ACC112 (cell line): ENCODE data around the gene F2RL1.
"Not testable (repeated sequence)": the region's sequence is repeated elsewhere in the genome, so short reads cannot be mapped to it uniquely, and the experiment has no call there.

Experiments
- H2AFZ ChIP-seq: fragments of 200-600 bp; sonication (generic); one replicate; pipeline ENCODE4 v1.6.0; 2017; ENCODE audit warnings: antibody characterized with exemption, low read length; ENCODE audit not compliant: unreplicated experiment
- H3K27ac ChIP-seq: fragments of 200-600 bp; sonication (generic); 2 replicates; pipeline ENCODE4 v1.5.1; 2014; ENCODE audit warnings: low read depth, mild to moderate bottlenecking, antibody characterized with exemption, low read length, moderate library complexity
- H3K27me3 ChIP-seq: fragments of 200-600 bp; sonication (generic); 2 replicates; pipeline ENCODE4 v1.6.1; 2014; ENCODE audit warnings: mild to moderate bottlenecking, antibody characterized with exemption, low read length, moderate library complexity, mixed read lengths; ENCODE audit not compliant: insufficient read depth
- H3K36me3 ChIP-seq: fragments of 200-600 bp; sonication (generic); 2 replicates; pipeline ENCODE4 v1.6.1; 2016; ENCODE audit warnings: mild to moderate bottlenecking, antibody characterized with exemption, low read length, moderate library complexity, mixed read lengths; ENCODE audit not compliant: insufficient read depth
- H3K4me1 ChIP-seq: fragments of 200-600 bp; sonication (generic); one replicate; pipeline ENCODE4 v1.6.1; 2016; ENCODE audit warnings: low read length, mixed read lengths; ENCODE audit not compliant: insufficient read depth, unreplicated experiment, control insufficient read depth
- H3K4me3 ChIP-seq: fragments of 200-600 bp; sonication (generic); 2 replicates; pipeline ENCODE4 v1.5.1; 2014; ENCODE audit warnings: mild to moderate bottlenecking, low read depth, low read length
- H3K79me2 ChIP-seq: fragments of 200-600 bp; sonication (generic); one replicate; pipeline ENCODE4 v1.6.0; 2016; ENCODE audit warnings: low read length; ENCODE audit not compliant: control insufficient read depth, unreplicated experiment, insufficient read depth

F2RL1 gene

DNA sequence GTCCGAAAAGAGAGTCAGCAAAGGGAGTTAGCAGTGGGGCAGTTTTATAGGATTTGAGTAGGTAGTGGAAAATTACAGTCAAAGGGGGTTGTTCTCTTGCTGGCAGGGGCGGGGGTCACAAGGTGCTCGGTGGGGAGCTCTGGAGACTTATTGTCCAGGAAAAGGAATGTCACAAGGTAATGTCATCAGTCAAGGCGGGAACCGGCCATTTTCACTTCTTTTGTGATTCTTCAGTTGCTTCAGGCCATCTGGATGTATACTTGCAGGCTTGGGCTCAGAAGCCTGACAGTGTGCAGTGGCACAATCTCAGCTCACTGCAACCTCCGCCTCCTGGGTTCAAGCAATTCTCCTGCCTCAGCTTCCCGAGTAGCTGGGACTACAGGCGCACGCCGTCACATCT, 29.6 kb upstream of the F2RL1 start:
- not testable (repeated sequence) for H3K4me3 ChIP-seq, H3K27me3 ChIP-seq, H3K36me3 ChIP-seq, H2AFZ ChIP-seq, H3K79me2 ChIP-seq
- peak overlapping the region; percentile 98 for H3K27ac ChIP-seq
- H3K4me1 ChIP-seq: peaks cover 54% of the 10 kb centered on the region

DNA sequence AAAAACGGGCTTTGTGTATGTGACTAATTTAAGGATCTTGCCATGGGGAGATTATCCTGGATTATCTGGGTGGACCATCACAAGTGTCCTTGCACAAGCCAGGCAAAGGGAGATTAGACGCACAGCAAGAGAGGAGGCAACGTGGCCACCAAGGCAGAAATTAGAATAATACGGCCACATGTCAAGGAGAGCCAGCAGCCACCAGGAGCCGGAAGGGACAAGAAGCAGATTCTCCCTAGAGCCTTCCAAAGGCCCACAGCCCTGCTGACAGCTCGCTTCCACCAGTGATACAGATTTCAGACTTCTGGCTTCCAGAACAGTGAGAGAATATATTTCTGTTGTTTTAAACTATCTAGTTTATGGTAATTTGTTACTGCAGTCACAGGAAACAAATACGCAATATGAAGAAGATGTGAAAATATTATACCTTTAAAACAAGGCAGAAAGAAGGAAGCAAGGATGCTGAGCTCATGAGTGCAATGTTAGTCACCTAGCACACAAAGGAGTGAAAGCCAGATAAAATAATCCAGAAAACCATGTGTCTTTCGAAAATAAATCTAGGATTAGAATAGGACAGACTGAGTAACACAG, 28.7 kb upstream of the F2RL1 start:
- Histone ChIP-seq H3K4me3 (peak overlapping the region; percentile 28; the same call in 1 of the 2 replicates), H3K36me3 (no peaks in the 10 kb centered on the region), H3K79me2 (no peaks in the 10 kb centered on the region), H2AFZ (peak overlapping the region; percentile 33), H3K27ac (peak overlapping the region; percentile 98), H3K27me3 (no peaks in the 10 kb centered on the region), H3K4me1 (peaks cover 57% of the 10 kb centered on the region)

DNA sequence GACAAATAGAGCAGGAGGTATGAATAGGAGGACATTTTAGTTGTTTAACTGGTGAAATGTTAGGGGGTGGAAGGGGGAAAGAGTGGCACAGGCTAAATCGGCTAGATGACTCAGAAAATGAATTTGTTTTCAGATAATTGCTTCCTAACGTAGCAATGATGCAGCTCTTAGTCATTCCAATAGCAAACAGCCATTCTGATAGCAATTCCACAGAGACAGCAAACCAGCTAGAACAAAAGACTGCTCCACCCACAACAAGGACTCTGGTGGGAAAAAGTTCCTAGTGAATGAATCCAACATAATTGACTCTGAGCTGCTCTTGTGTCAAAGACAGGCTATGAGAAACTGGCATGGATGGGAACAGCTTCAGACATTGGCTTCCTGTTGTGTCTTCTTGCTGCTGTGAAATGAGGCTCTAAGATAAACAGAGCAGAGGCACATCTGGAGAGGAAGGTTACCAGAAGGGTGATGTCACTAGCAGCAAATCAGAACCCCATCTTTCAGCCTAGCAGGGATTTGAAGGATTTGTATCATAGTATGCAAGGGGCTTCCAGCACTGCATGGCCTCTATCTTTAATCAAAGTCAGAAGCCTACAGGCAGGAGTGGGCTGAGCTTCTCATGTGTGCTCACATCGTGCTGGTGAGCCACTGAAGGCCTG, 28.1 kb upstream of the F2RL1 start:
- no peaks in the 10 kb centered on the region for H3K79me2 ChIP-seq
- H3K27ac ChIP-seq: peak overlapping the region; percentile 98
- H3K27me3 ChIP-seq: no peaks in the 10 kb centered on the region
- peak overlapping the region; percentile 33 for H2AFZ ChIP-seq
- H3K4me1 ChIP-seq: peaks cover 50% of the 10 kb centered on the region
- H3K4me3 ChIP-seq: peak overlapping the region; percentile 28; the same call in 1 of the 2 replicates
- H3K36me3 ChIP-seq: no peaks in the 10 kb centered on the region

DNA sequence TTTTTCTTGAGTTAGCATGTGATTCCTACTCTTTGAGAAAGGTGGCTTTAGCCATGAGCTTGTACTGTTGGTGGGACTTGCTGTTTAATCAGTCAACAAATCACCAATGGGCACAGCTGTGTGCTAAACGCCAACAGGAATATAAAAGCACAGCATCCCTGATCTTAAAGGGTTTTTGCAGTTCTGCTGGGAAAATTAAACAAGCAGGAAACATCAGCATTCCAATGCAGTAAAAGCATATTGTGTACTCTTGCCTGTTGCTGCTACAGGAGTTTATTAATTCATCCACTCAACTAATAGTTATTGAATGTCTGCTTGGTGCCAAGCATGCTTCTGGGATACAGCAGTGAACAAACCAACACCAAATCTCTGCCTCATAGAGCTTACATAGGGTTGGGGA, 27.4 kb upstream of the F2RL1 start:
- H3K79me2 ChIP-seq: no peaks in the 10 kb centered on the region
- H2AFZ ChIP-seq: peak overlapping the region; percentile 23
- peak overlapping the region; percentile 98 for H3K27ac ChIP-seq
- peak overlapping the region; percentile 14; the same call in 1 of the 2 replicates for H3K4me3 ChIP-seq
- H3K27me3 ChIP-seq: no peaks in the 10 kb centered on the region
- no peaks in the 10 kb centered on the region for H3K36me3 ChIP-seq
- peaks cover 49% of the 10 kb centered on the region for H3K4me1 ChIP-seq

DNA sequence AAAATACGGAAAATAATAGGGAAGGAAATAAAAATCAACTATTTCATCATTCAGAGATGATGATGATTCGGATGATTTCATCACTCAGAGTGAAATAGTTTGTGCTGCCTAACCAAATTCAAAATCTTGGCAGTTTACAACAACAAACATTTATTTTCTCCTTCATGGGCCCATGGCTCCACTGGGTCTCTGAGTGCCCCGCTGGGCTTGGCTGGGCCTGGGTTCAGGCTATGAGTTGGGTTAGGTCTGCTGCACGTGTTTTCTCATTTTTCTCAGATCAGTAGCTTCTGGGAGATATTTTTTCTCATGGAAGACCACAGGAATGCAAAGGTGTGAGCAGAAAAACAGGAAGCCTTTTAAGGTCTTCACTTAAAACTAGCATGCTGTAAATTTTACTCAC, 24.0 kb upstream of the F2RL1 start:
- no peaks in the 10 kb centered on the region for H3K27me3 ChIP-seq
- no peak overlapping the region for H3K4me3 ChIP-seq
- H2AFZ ChIP-seq: no peak overlapping the region
- no peaks in the 10 kb centered on the region for H3K79me2 ChIP-seq
- H3K4me1 ChIP-seq: peaks cover 27% of the 10 kb centered on the region
- H3K36me3 ChIP-seq: no peaks in the 10 kb centered on the region
- H3K27ac ChIP-seq: peak overlapping the region; percentile 57

DNA sequence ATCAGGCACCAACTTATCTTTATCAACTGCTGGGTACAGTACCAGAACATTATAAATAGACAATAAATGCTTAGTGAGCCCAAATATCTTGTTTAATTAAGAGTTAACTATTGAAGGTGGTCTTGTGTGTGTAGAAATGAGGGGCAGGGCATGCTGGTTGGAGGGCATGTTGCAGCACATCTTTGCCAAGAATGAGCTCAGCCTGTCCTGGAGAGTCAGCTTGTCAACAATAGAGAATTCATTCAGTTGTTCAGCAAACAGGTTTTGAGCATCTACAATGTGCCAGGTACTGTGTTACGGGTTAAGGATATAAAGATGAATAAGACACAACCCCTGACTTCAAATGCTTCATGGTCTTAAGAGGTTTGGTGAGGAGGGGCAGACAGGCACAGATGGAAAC, 19.2 kb upstream of the F2RL1 start:
- Histone ChIP-seq H3K4me3 (no peak overlapping the region), H3K27ac (no peak overlapping the region), H3K79me2 (no peaks in the 10 kb centered on the region), H3K36me3 (no peaks in the 10 kb centered on the region), H2AFZ (no peak overlapping the region), H3K27me3 (no peaks in the 10 kb centered on the region), H3K4me1 (peaks cover 18% of the 10 kb centered on the region)

DNA sequence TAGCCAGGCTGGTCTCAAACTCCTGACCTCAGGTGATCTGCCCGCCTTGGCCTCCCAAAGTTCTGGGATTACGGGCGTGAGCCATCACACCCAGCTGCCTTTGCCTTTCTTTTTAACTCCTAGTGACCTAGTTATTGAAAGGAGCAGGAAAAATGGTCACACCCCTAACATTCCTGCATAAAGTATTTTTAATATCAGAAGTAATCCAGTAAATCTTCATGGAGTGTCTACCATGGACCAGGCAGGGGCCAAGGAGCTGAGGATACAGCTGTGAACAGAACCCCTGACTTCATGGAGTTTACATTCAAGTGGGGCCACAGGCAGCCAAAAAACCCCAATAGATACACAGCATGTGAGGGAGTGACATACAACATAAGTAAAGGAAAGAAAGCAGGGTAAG, 18.3 kb upstream of the F2RL1 start:
- peaks cover 17% of the 10 kb centered on the region for H3K4me1 ChIP-seq

DNA sequence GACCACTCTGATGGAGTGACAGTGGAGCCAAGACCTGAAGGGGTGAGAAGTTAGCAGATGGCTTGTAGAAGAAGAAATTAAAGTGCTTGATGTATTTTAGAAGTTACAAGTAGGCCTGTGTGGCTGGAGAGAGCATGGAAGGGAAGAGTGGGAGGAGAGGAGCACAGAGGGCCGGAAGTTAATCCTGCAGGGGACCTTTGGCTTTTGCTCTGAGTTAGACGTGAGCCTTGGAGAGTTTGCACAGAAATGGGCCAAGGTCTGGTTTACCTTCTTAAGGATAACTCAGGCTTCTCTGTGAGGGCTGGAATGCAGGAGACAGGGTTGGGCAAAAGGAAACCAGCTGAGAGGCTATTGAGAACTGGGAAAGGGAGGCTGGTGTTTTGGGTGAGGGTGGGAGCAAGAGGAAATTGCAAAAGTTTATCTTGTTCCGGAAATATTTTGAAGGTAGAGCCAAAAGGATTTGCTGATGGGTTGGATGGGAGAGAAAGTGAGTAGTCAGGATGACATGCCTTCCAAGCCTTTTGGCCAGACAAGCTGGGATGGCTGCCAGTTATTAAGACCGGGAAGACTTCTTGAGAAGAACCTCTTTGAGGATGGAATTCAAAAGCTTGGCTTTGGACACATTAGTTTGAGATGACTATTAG, 17.5 kb upstream of the F2RL1 start:
- H3K79me2 ChIP-seq: no peaks in the 10 kb centered on the region
- H3K4me1 ChIP-seq: peaks cover 23% of the 10 kb centered on the region
- H2AFZ ChIP-seq: no peak overlapping the region
- no peaks in the 10 kb centered on the region for H3K27me3 ChIP-seq
- no peaks in the 10 kb centered on the region for H3K36me3 ChIP-seq
- no peak overlapping the region for H3K4me3 ChIP-seq
- peak overlapping the region; percentile 66 for H3K27ac ChIP-seq

More for the DNA sequence above, 18.3 kb upstream of the F2RL1 start:
- Histone ChIP-seq H2AFZ (no peak overlapping the region), H3K36me3 (no peaks in the 10 kb centered on the region), H3K27ac (peak overlapping the region; percentile 66), H3K27me3 (no peaks in the 10 kb centered on the region), H3K79me2 (no peaks in the 10 kb centered on the region), H3K4me3 (no peak overlapping the region)

DNA sequence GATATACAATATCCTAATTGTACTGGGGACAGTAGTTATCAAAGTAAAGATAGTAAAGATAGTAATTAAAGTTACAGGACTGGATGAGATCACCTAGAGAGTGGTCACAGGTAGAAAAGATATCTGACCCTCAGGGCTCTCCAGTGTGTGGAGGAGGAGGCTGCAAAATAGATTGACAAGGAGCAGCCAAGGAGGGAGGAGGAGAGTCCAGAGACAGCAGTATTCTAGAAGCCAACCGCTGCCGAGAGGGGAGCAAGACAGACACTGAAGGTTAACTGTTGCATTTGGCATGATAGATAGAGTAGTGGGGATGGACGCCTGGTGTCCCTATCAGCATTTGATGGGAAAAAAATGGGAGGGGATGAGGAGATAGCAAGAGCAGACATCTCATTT, 17.0 kb upstream of the F2RL1 start:
- Histone ChIP-seq H2AFZ (no peak overlapping the region), H3K27ac (peak overlapping the region; percentile 66), H3K27me3 (no peaks in the 10 kb centered on the region), H3K36me3 (no peaks in the 10 kb centered on the region), H3K4me1 (peaks cover 28% of the 10 kb centered on the region), H3K4me3 (no peak overlapping the region), H3K79me2 (no peaks in the 10 kb centered on the region)

DNA sequence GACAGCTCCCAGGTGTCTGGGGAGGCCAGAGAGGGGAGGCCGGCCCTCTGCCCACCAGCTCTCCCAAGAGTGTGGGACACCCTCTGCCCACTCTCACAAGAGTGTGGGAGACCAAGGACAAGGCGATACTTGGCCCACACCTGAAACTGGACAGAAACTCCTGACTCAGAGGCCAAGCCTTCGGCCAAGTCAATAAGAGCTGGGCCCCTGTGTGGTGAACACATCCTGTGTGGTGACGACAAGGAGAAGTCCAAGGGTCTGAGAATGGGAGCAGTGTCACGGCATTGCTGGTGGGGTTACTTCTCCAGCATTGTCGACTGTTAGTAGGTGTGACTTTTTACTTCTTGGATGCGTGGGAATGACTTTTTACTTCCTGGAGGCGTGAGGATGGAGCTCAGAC, 14.6 kb upstream of the F2RL1 start:
- Histone ChIP-seq H3K27ac (no peak overlapping the region), H3K36me3 (no peaks in the 10 kb centered on the region), H3K79me2 (no peaks in the 10 kb centered on the region)

More for the DNA sequence above, 14.6 kb upstream of the F2RL1 start:
- no peak overlapping the region for H3K4me3 ChIP-seq
- no peaks in the 10 kb centered on the region for H3K27me3 ChIP-seq
- peaks cover 41% of the 10 kb centered on the region for H3K4me1 ChIP-seq
- H2AFZ ChIP-seq: no peak overlapping the region
